IMR-90 (cell line): Measurements from ENCODE around the gene DYNLT3. TPM values are rescaled to one million over a fixed set of nuclear protein-coding genes. Genes with fewer than 3 reads are reported as not detected.

Source experiments
- ATAC-seq: fragments of 200-7000 bp; cut with Tn5 transposase; 2 replicates; pipeline ENCODE4 v1.9.1; 2020; ENCODE audit warnings: low read depth, mild to moderate bottlenecking, moderate library complexity
- BruUV-seq: library from RNA; stranded (reverse); fragments of 400-500 nt; replicated peaks from 2 replicates; lab custom pipeline; 2021; lab: Mats Ljungman, UMichigan
- CTCF ChIA-PET: fragments of 300-600 bp; formaldehyde crosslinking; extraction: SDS; loops from one replicate; lab custom pipeline; 2021; ENCODE audit warnings: antibody characterized with exemption; lab: Yijun Ruan, JAX
- POLR2A ChIA-PET: fragments of 300-600 bp; sonication (Branson Sonifier 250); formaldehyde crosslinking; loops from one replicate; lab custom pipeline; 2022; ENCODE audit warnings: antibody characterized with exemption; ENCODE audit not compliant: unreplicated experiment; lab: Charles Lee
- DNase-seq: peaks from one replicate; pipeline ENCODE4 v3.0.0; 2013
- H2AFZ ChIP-seq: replicated peaks from 2 replicates; pipeline ENCODE3; 2013; ENCODE audit warnings: low read length, mild to moderate bottlenecking; ENCODE audit not compliant: poor library complexity
- H2AK5ac ChIP-seq: 2 replicates; pipeline ENCODE4 v1.6.1; 2013; ENCODE audit warnings: low read depth, low read length, inconsistent platforms
- H2AK9ac ChIP-seq: replicated peaks from 2 replicates; pipeline ENCODE3; 2013; ENCODE audit warnings: mild to moderate bottlenecking, low read depth, low read length, moderate library complexity; ENCODE audit not compliant: poor library complexity
- H2BK120ac ChIP-seq: 2 replicates; pipeline ENCODE4 v1.6.1; 2013; ENCODE audit warnings: low read depth, low read length, inconsistent platforms
- H2BK15ac ChIP-seq: 3 replicates; pipeline ENCODE4 v1.6.1; 2013; ENCODE audit warnings: low read depth, low read length, inconsistent platforms
- H2BK20ac ChIP-seq: 2 replicates; pipeline ENCODE4 v1.6.1; 2013; ENCODE audit warnings: low read depth, mild to moderate bottlenecking, inconsistent platforms, low read length, moderate library complexity
- H2BK5ac ChIP-seq: 2 replicates; pipeline ENCODE4 v1.6.1; 2013; ENCODE audit warnings: mild to moderate bottlenecking, low read depth, low read length, inconsistent platforms; ENCODE audit not compliant: poor library complexity, severe bottlenecking
- H3K14ac ChIP-seq: replicated peaks from 2 replicates; pipeline ENCODE4 v1.6.1; 2013; ENCODE audit warnings: low read depth, low read length, inconsistent platforms
- H3K18ac ChIP-seq: 2 replicates; pipeline ENCODE4 v1.6.1; 2013; ENCODE audit warnings: low read depth, low read length, control low read depth
- H3K23ac ChIP-seq: 2 replicates; pipeline ENCODE4 v1.6.1; 2013; ENCODE audit warnings: low read depth, low read length, inconsistent platforms
- H3K27ac ChIP-seq: 2 replicates; pipeline ENCODE4 v1.5.1; 2013; ENCODE audit warnings: mild to moderate bottlenecking, control low read depth, low read length; ENCODE audit not compliant: insufficient read depth
- H3K27me3 ChIP-seq: 2 replicates; pipeline ENCODE4 v1.6.1; 2013; ENCODE audit warnings: low read length; ENCODE audit not compliant: control insufficient read depth, insufficient read depth
- H3K36me3 ChIP-seq: 2 replicates; pipeline ENCODE4 v1.6.1; 2013; ENCODE audit warnings: low read length, mixed read lengths; ENCODE audit not compliant: control insufficient read depth, insufficient read depth
- H3K4ac ChIP-seq: 2 replicates; pipeline ENCODE4 v1.6.1; 2013; ENCODE audit warnings: low read depth, low read length, inconsistent platforms
- H3K4me1 ChIP-seq: 2 replicates; pipeline ENCODE4 v1.6.1; 2013; ENCODE audit warnings: low read length, mixed read lengths; ENCODE audit not compliant: control insufficient read depth, insufficient read depth
- H3K4me2 ChIP-seq: 2 replicates; pipeline ENCODE4 v1.6.1; 2013; ENCODE audit warnings: low read depth, mild to moderate bottlenecking, control low read depth, low read length, moderate library complexity
- H3K4me3 ChIP-seq: 2 replicates; pipeline ENCODE4 v1.5.1; 2013; ENCODE audit warnings: low read depth, mild to moderate bottlenecking, control low read depth, low read length, moderate library complexity; ENCODE audit not compliant: insufficient read depth
- H3K56ac ChIP-seq: 2 replicates; pipeline ENCODE4 v1.6.1; 2013; ENCODE audit warnings: low read length, inconsistent platforms; ENCODE audit not compliant: insufficient read depth; ENCODE audit errors: extremely low read depth
- H3K79me1 ChIP-seq, 2 experiments: 2 replicates each; pipeline ENCODE4 v1.6.1; 2013; ENCODE audit warnings: low read length in 2 of 2, inconsistent platforms in 1 of 2, low read depth in 1 of 2
- H3K9ac ChIP-seq: 2 replicates; pipeline ENCODE4 v1.6.1; 2013; ENCODE audit warnings: low read depth, low read length, control low read depth
- H3K9me1 ChIP-seq: 2 replicates; pipeline ENCODE4 v1.6.1; 2013; ENCODE audit warnings: low read length, inconsistent platforms; ENCODE audit not compliant: insufficient read depth
- H3K9me3 ChIP-seq: 2 replicates; pipeline ENCODE4 v1.6.1; 2013; ENCODE audit warnings: low read length; ENCODE audit not compliant: control insufficient read depth, insufficient read depth
- H4K20me1 ChIP-seq: 2 replicates; pipeline ENCODE4 v1.6.1; 2013; ENCODE audit warnings: low read length, inconsistent platforms; ENCODE audit not compliant: insufficient read depth
- H4K5ac ChIP-seq: 2 replicates; pipeline ENCODE4 v1.6.1; 2013; ENCODE audit warnings: mild to moderate bottlenecking, low read depth, low read length, control low read depth
- H4K8ac ChIP-seq, 2 experiments: 2 replicates each; pipeline ENCODE4 v1.6.1; 2013; ENCODE audit warnings: low read depth in 2 of 2, low read length in 2 of 2, control low read depth in 1 of 2, inconsistent platforms in 1 of 2
- H4K91ac ChIP-seq: 2 replicates; pipeline ENCODE4 v1.6.1; 2013; ENCODE audit warnings: low read depth, low read length, inconsistent platforms; ENCODE audit not compliant: insufficient read depth
- CHD1 ChIP-seq: IDR thresholded peaks from 2 replicates; pipeline ENCODE4 v1.6.1; 2012; ENCODE audit warnings: low read depth, low read length, improper control_type of control experiment
- MAFK ChIP-seq: IDR thresholded peaks from 2 replicates; pipeline ENCODE4 v1.6.1; 2012; ENCODE audit warnings: low read depth, low read length, improper control_type of control experiment
- MAZ ChIP-seq: IDR thresholded peaks from 2 replicates; pipeline ENCODE4 v1.6.1; 2012; ENCODE audit warnings: low read depth, mild to moderate bottlenecking, low read length, improper control_type of control experiment, moderate library complexity, borderline replicate concordance
- NFE2L2 ChIP-seq: fragments of 150-350 bp; IDR thresholded peaks from 2 replicates; pipeline ENCODE4 v1.6.1; 2016; ENCODE audit warnings: low read depth, mild to moderate bottlenecking, low read length
- POLR2A ChIP-seq: IDR thresholded peaks from 2 replicates; pipeline ENCODE4 v1.6.1; 2012; ENCODE audit warnings: mild to moderate bottlenecking, low read depth, low read length
- RAD21 ChIP-seq: IDR thresholded peaks from 2 replicates; pipeline ENCODE4 v1.6.1; 2012; ENCODE audit warnings: low read length, improper control_type of control experiment
- RCOR1 ChIP-seq: IDR thresholded peaks from 2 replicates; pipeline ENCODE4 v1.6.1; 2012; ENCODE audit warnings: mild to moderate bottlenecking, low read length, improper control_type of control experiment; ENCODE audit not compliant: insufficient replicate concordance
- RFX5 ChIP-seq: IDR thresholded peaks from 2 replicates; pipeline ENCODE4 v1.8.0; 2012; ENCODE audit warnings: low read depth, mild to moderate bottlenecking, low read length, moderate library complexity
- SMC3 ChIP-seq: fragments of 150-350 bp; IDR thresholded peaks from 2 replicates; pipeline ENCODE4 v1.6.1; 2016; ENCODE audit warnings: low read depth, mild to moderate bottlenecking, antibody characterized with exemption, low read length, moderate library complexity
- WGBS, 2 experiments: methylation state at CpG; one replicate each; pipeline versions ENCODE4 v1.1.5 to v1.1.7; 2013; ENCODE audit warnings: missing lambda C conversion rate in 2 of 2; ENCODE audit not compliant: insufficient read length in 1 of 2; ENCODE audit errors: extremely low coverage in 2 of 2; 5-methylcytosine and 5-hydroxymethylcytosine counted together
- dilution Hi-C: fragments of 300-500 bp; cut with HindIII; formaldehyde crosslinking; loops from one replicate; pipeline ENCODE4 v1.14.3; 2018; ENCODE audit warnings: low sequenced_read_pairs; ENCODE audit not compliant: unreplicated experiment
- in situ Hi-C: fragments of 300-500 bp; cut with MboI; formaldehyde crosslinking; loops from 3 replicates; pipeline ENCODE4 v1.14.3; 2019; ENCODE audit warnings: low sequenced_read_pairs, inconsistent platforms, mixed read lengths
- intact Hi-C: fragments of 100-400 bp; cut with micrococcal nuclease; formaldehyde crosslinking; loops from 2 replicates; pipeline ENCODE4 v1.10.0; 2022
- polyA plus RNA-seq, 3 experiments: library from polyadenylated mRNA; depleted of rRNA; stranded (reverse); fragments of >200 nt; gene quantifications; 2 replicates each; pipeline ENCODE4 v1.2.3, GENCODE V29; 2012; ENCODE audit warnings: low replicate concordance in 1 of 3
- total RNA-seq: library from RNA; depleted of rRNA; stranded (reverse); fragments of >200 nt; gene quantifications from 2 replicates; pipeline ENCODE4 v1.2.3, GENCODE V29; 2012
- TF ChIP-seq, protein P1 (sequence below): fragments of 150-350 bp; IDR thresholded peaks from 2 replicates; pipeline ENCODE4 v1.6.1; 2017; ENCODE audit warnings: mild to moderate bottlenecking, antibody characterized with exemption, low read length, low read depth

The DYNLT3 gene
- total and polyA plus RNA-seq, 2 of the 4 experiments (the other 2 are of a cell fraction), result 15.7 to 18.8 TPM

DNA sequence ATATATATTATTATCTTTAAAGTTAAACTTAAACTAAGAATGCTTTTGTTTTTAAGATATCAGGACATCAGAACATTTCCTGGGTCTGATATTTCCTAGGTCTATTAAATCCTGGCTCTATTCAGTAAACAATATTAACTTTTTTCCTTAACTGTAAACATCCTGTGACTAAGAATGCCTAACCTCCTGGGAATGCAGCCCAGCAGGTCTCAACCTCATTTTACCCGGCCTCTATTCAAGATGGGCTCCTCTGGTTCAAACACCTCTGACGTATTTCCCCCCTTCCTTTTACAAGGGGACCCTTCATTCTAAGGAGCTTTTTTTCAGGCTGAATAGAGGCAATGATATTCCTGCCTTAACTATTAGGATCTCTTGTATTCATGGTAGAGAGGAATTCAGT lies 35.8 kb upstream of the DYNLT3 start:
- no peaks in the 10 kb centered on the region for H3K36me3 ChIP-seq
- H4K91ac ChIP-seq, result no peak overlapping the region
- H3K18ac ChIP-seq, result no peak overlapping the region
- H3K79me1 ChIP-seq, result no peaks in the 10 kb centered on the region
- ATAC-seq (peak; percentile 59), DNase-seq (peak; percentile 38)
- no CpG with 5 or more reads among the region's 2 CpGs for WGBS, 2 experiments
- H3K9me1 ChIP-seq, result no peaks in the 10 kb centered on the region
- peak overlapping the region; percentile 34 for H2BK5ac ChIP-seq
- no peak overlapping the region for H2AK5ac ChIP-seq
- no peak overlapping the region for H3K4me3 ChIP-seq
- H3K4me2 ChIP-seq, result no peak overlapping the region
- BruUV-seq, result no TSS peak
- no peak overlapping the region for H3K4ac ChIP-seq
- H2BK20ac ChIP-seq, result peak overlapping the region; percentile 33; the same call in 1 of the 2 replicates
- H2AK9ac ChIP-seq, result no peak overlapping the region
- peak overlapping the region; percentile 68 for H2BK120ac ChIP-seq
- H4K20me1 ChIP-seq, result no peaks in the 10 kb centered on the region
- H3K14ac ChIP-seq, result no peak overlapping the region
- no peaks in the 10 kb centered on the region for H3K4me1 ChIP-seq
- H2BK15ac ChIP-seq, result no peak overlapping the region; the same call in 2 of the 3 replicates
- H2AFZ ChIP-seq, result no peak overlapping the region
- in situ Hi-C loops (no loop called here), dilution Hi-C loops (no loop called here), intact Hi-C loops (no loop called here)
- ChIA-PET POLR2A (no interaction called here), CTCF (no interaction called here)
- H3K56ac ChIP-seq, result 0 out of 2 replicates have a peak overlapping the region, but pooled peaks have one; percentile 1
- 0 out of 4 replicates have a peak overlapping the region, but pooled peaks of 1 of the 2 experiments have one; percentile 84 for H4K8ac ChIP-seq
- TF ChIP-seq MAFK (no peak), CHD1 (no peak), RFX5 (no peak), RCOR1 (no peak), RAD21 (no peak), NFE2L2 (no peak), POLR2A (no peak), MAZ (no peak), SMC3 (no peak)
- TF ChIP-seq, protein P1, sequence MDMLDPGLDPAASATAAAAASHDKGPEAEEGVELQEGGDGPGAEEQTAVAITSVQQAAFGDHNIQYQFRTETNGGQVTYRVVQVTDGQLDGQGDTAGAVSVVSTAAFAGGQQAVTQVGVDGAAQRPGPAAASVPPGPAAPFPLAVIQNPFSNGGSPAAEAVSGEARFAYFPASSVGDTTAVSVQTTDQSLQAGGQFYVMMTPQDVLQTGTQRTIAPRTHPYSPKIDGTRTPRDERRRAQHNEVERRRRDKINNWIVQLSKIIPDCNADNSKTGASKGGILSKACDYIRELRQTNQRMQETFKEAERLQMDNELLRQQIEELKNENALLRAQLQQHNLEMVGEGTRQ, result no peak
- H4K5ac ChIP-seq, result no peak overlapping the region
- no peaks in the 10 kb centered on the region for H3K9me3 ChIP-seq
- no peak overlapping the region for H3K23ac ChIP-seq
- H3K27me3 ChIP-seq, result no peaks in the 10 kb centered on the region
- no peak overlapping the region for H3K9ac ChIP-seq
- no peak overlapping the region for H3K27ac ChIP-seq
